ENCODE results near the gene CLIC5.

GRCh38 chr6:45966797-45967196 lies 48.9 kb downstream of the CLIC5 start:
- TF ChIP-seq POLR2A (IDR thresholded peaks at IDR 0.05; ENCODE audit: low read length) (no peak), GATA1 (IDR thresholded peaks at IDR 0.05; ENCODE audit: low read depth, low read length) (no peak)
